Kidney capillary endothelial cell (primary cell): ENCODE measurements around the gene IGFBP2.

ENCODE experiments used
- DNase-seq: peaks from one replicate; pipeline ENCODE4 v3.0.0-alpha.2; 2018; ENCODE audit warnings: low spot score

IGFBP2 gene

GRCh38 chr2:216663846-216664245, 30.6 kb downstream of the IGFBP2 start:
- DNase-seq = no peak

GRCh38 chr2:216664593-216665034, 31.4 kb downstream of the IGFBP2 start:
- no peak for DNase-seq

GRCh38 chr2:216665242-216665641, 32.0 kb downstream of the IGFBP2 start:
- DNase-seq = no peak

- DNase-seq = no peak
Measured at GRCh38 chr2:216665717-216666116, 32.5 kb downstream of the IGFBP2 start.

GRCh38 chr2:216666461-216667233, 33.4 kb downstream of the IGFBP2 start:
- DNase-seq = peak; percentile 51

GRCh38 chr2:216670266-216671080, 37.3 kb downstream of the IGFBP2 start:
- no peak for DNase-seq

- no peak for DNase-seq
Measured at GRCh38 chr2:216671081-216671411, 37.8 kb downstream of the IGFBP2 start.

GRCh38 chr2:216671791-216672343, 38.6 kb downstream of the IGFBP2 start:
- DNase-seq = no peak

GRCh38 chr2:216672466-216672865, 39.2 kb downstream of the IGFBP2 start:
- DNase-seq = no peak

- no peak for DNase-seq
Measured at GRCh38 chr2:216673021-216673420, 39.8 kb downstream of the IGFBP2 start.

GRCh38 chr2:216673609-216674008, 40.4 kb downstream of the IGFBP2 start:
- DNase-seq = no peak

GRCh38 chr2:216674376-216674775, 41.2 kb downstream of the IGFBP2 start:
- no peak for DNase-seq

GRCh38 chr2:216676630-216677029, 43.4 kb downstream of the IGFBP2 start:
- no peak for DNase-seq

- DNase-seq = no peak
Measured at GRCh38 chr2:216677439-216678097, 44.3 kb downstream of the IGFBP2 start.

GRCh38 chr2:216678098-216678465, 44.9 kb downstream of the IGFBP2 start:
- DNase-seq = no peak

GRCh38 chr2:216678813-216679657, 45.8 kb downstream of the IGFBP2 start:
- DNase-seq = no peak

- DNase-seq = no peak
Measured at GRCh38 chr2:216679658-216680024, 46.4 kb downstream of the IGFBP2 start.

- no peak for DNase-seq
Measured at GRCh38 chr2:216680951-216681629, 47.9 kb downstream of the IGFBP2 start.

- DNase-seq = no peak
Measured at GRCh38 chr2:216681683-216682082, 48.5 kb downstream of the IGFBP2 start.

- no peak for DNase-seq
Measured at GRCh38 chr2:216683846-216684245, 50.6 kb downstream of the IGFBP2 start.

- no peak for DNase-seq
Measured at GRCh38 chr2:216685327-216685875, 52.2 kb downstream of the IGFBP2 start.
